Lower lobe of right lung (tissue), 2 donors: ENCODE data around the gene MAPT. TPM values are rescaled to one million over a fixed set of nuclear protein-coding genes. Genes with fewer than 3 reads are reported as not detected.

Experiments used
- ATAC-seq, 2 donors: fragments of 200-7000 bp; cut with Tn5 transposase; one replicate each; pipeline ENCODE4 v1.9.1; 2020 to 2022; ENCODE audit warnings: mild to moderate bottlenecking in 2 of 2, moderate library complexity in 2 of 2
- DNase-seq: peaks from one replicate; pipeline ENCODE4 v3.0.0-alpha.2; 2020
- H3K27ac ChIP-seq: fragments of 200-600 bp; one replicate; pipeline ENCODE4 v1.8.0; 2022
- H3K27me3 ChIP-seq: fragments of 200-600 bp; one replicate; pipeline ENCODE4 v1.8.0; 2022; ENCODE audit warnings: low read depth
- H3K36me3 ChIP-seq: fragments of 200-600 bp; one replicate; pipeline ENCODE4 v1.8.0; 2022; ENCODE audit warnings: mild to moderate bottlenecking
- H3K4me1 ChIP-seq: fragments of 200-600 bp; one replicate; pipeline ENCODE4 v1.8.0; 2022
- H3K4me3 ChIP-seq: fragments of 200-600 bp; one replicate; pipeline ENCODE4 v1.8.0; 2022; ENCODE audit warnings: mild to moderate bottlenecking
- H3K9me3 ChIP-seq: fragments of 200-600 bp; one replicate; pipeline ENCODE4 v1.8.0; 2022
- intact Hi-C: fragments of 100-400 bp; cut with DNase I; formaldehyde crosslinking; loops from one replicate; pipeline ENCODE4 v1.11.0; 2022
- total RNA-seq: library from RNA; stranded (reverse); fragmentation: NEBNext Ultra II Directional; extraction: Animal tissue kit (Norgen Biotek cat#: 25700); gene quantifications from one replicate; pipeline ENCODE4 v1.2.1, GENCODE V29; 2021
- TF ChIP-seq, protein P1 (sequence below): fragments of 200-600 bp; IDR thresholded peaks from one replicate; pipeline ENCODE4 v1.8.0; 2022; ENCODE audit warnings: antibody characterized with exemption, mild to moderate bottlenecking
- donor health status: DM: no; HTN: yes; CAD: no; lungs with severe emphysema.

Gene MAPT
- total RNA-seq, 1 donor from 2014 or later: 5.5 TPM

DNA sequence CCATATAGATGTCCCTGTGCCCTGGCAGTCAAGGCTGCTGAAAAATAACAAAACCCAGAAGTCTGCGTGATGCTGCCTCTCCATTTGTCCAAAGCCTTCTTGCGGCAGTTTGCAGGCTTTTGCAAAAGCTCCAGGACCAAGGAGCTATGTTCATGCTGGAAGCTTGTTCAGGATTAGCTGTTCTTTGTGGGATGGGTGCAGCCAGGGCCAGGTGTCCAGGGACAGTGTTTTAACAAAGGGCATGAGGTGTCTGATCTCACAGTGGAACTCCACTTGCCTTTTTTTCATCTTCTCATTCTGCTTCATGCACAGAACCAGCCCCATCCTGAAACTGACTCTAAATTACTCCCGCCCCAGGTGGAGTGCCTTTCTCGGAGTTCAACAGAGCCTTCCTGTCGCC, 73.0 kb downstream of the MAPT start:
- H3K9me3 ChIP-seq: no peaks in the 10 kb centered on the region
- H3K4me3 ChIP-seq: no peak overlapping the region
- ATAC-seq: no peak
- TF ChIP-seq, protein P1, sequence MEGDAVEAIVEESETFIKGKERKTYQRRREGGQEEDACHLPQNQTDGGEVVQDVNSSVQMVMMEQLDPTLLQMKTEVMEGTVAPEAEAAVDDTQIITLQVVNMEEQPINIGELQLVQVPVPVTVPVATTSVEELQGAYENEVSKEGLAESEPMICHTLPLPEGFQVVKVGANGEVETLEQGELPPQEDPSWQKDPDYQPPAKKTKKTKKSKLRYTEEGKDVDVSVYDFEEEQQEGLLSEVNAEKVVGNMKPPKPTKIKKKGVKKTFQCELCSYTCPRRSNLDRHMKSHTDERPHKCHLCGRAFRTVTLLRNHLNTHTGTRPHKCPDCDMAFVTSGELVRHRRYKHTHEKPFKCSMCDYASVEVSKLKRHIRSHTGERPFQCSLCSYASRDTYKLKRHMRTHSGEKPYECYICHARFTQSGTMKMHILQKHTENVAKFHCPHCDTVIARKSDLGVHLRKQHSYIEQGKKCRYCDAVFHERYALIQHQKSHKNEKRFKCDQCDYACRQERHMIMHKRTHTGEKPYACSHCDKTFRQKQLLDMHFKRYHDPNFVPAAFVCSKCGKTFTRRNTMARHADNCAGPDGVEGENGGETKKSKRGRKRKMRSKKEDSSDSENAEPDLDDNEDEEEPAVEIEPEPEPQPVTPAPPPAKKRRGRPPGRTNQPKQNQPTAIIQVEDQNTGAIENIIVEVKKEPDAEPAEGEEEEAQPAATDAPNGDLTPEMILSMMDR: no peak
- no peak overlapping the region for H3K27ac ChIP-seq
- no peaks in the 10 kb centered on the region for H3K4me1 ChIP-seq
- no peaks in the 10 kb centered on the region for H3K36me3 ChIP-seq
- no peak for DNase-seq
- intact Hi-C loops: no loop called here
- H3K27me3 ChIP-seq: peaks cover 6% of the 10 kb centered on the region

DNA sequence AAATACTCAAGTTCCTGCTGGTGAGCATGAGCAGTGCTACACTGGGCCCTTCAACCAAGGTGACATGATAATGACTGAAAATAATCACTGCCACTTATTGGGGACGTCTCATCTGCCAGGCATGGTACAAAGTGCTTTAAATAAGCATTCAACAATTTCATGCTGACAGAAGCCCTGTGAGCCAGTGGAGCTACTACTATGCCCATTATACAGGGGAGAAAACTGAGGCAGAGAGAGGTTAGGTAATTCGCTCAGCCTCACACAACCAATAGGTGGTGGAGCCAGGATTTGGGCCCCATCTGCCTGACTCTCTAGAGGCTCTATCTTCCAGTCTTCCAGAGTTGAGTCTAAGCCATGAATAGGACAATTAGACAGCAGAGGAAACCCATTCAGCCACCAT, 74.4 kb downstream of the MAPT start:
- no peak for DNase-seq
- Histone ChIP-seq H3K4me1 (no peaks in the 10 kb centered on the region), H3K4me3 (no peak overlapping the region), H3K36me3 (no peaks in the 10 kb centered on the region), H3K9me3 (no peaks in the 10 kb centered on the region), H3K27me3 (peaks cover 6% of the 10 kb centered on the region), H3K27ac (no peak overlapping the region)
- intact Hi-C loops: no loop called here
- no peak for ATAC-seq
- TF ChIP-seq, protein P1: no peak

DNA sequence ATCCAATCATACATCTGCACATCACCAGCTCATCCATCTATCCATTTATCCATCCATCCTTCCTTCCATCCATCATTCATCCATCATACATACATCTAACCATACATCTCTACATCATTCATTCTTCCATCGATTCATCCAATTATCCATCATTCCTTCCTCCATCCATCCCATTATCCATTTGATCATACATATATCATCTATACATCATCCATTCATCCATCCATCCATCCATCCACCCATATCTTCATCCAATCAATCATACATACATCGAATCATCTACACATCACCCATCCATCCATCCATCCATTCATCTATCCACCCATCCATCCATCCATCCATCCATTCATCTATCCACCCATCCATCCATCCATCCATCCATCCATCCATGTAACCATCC, 75.4 kb downstream of the MAPT start:
- ATAC-seq (no peak), DNase-seq (no peak)
- peaks cover 6% of the 10 kb centered on the region for H3K27me3 ChIP-seq
- intact Hi-C loops: no loop called here
- no peaks in the 10 kb centered on the region for H3K9me3 ChIP-seq
- no peaks in the 10 kb centered on the region for H3K36me3 ChIP-seq
- H3K4me3 ChIP-seq: no peak overlapping the region
- H3K27ac ChIP-seq: no peak overlapping the region
- TF ChIP-seq, protein P1: no peak
- H3K4me1 ChIP-seq: no peaks in the 10 kb centered on the region

DNA sequence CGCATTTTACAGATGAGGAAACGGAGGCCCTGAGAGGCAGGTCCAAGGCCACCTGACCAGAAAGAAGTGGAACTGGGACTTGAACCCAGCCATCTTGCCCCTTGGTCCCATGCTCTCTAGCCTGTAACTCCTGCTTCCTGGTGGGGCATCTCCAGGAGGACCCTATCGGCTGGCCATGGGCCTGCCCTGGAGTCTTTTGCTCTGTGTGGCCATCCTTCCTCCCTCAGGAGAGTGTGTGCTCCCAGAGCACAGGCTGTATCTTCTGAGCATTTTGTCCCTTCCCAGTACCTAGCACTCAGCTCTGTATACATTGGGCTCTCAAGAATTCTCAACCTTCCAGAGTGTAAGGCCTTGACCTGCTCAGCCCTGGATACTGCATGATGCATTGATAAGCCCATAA, 76.3 kb downstream of the MAPT start:
- Histone ChIP-seq H3K27me3 (peaks cover 6% of the 10 kb centered on the region), H3K4me3 (no peak overlapping the region), H3K36me3 (no peaks in the 10 kb centered on the region), H3K4me1 (no peaks in the 10 kb centered on the region), H3K9me3 (no peaks in the 10 kb centered on the region), H3K27ac (no peak overlapping the region)
- DNase-seq (no peak), ATAC-seq (no peak)
- intact Hi-C loops: no loop called here
- TF ChIP-seq, protein P1: no peak

DNA sequence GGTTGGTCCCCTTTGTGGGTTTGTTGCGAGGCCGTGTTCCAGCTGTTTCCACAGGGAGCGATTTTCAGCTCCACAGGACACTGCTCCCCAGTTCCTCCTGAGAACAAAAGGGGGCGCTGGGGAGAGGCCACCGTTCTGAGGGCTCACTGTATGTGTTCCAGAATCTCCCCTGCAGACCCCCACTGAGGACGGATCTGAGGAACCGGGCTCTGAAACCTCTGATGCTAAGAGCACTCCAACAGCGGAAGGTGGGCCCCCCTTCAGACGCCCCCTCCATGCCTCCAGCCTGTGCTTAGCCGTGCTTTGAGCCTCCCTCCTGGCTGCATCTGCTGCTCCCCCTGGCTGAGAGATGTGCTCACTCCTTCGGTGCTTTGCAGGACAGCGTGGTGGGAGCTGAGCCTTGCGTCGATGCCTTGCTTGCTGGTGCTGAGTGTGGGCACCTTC, 77.4 kb downstream of the MAPT start:
- ATAC-seq: no peak
- no peak for DNase-seq
- Histone ChIP-seq H3K36me3 (no peaks in the 10 kb centered on the region), H3K4me3 (no peak overlapping the region), H3K27ac (no peak overlapping the region), H3K4me1 (no peaks in the 10 kb centered on the region), H3K9me3 (no peaks in the 10 kb centered on the region), H3K27me3 (peaks cover 6% of the 10 kb centered on the region)
- intact Hi-C loops: no loop called here
- TF ChIP-seq, protein P1: no peak

DNA sequence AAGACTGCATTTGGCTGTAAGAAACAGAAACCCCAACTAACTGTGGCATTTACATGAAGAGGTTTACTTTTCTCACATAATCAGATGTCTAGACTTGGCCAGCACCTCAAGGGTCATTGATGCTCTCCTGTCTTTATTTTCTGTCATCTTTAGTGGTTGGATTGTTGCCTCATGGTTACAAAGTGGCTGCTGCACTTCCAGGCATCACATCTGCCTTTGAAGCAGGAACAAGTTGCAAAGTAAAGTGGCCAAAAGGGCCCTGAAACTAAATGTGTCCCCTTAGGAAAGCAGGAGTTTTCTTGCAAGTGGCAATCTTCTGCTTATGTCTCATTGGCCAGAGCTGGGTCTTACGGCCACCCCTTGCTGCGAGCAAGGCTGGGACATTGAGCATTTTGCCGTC, 78.2 kb downstream of the MAPT start:
- no peaks in the 10 kb centered on the region for H3K4me1 ChIP-seq
- no peaks in the 10 kb centered on the region for H3K9me3 ChIP-seq
- ATAC-seq (no peak), DNase-seq (no peak)
- no peak overlapping the region for H3K4me3 ChIP-seq
- no peaks in the 10 kb centered on the region for H3K27me3 ChIP-seq
- H3K27ac ChIP-seq: no peak overlapping the region
- no peaks in the 10 kb centered on the region for H3K36me3 ChIP-seq
- intact Hi-C loops: no loop called here
- TF ChIP-seq, protein P1: no peak
